Right renal cortex interstitium (tissue), 3 donors: ENCODE measurements around the gene TSFM. TPM values are rescaled to one million over a fixed set of nuclear protein-coding genes. Genes with fewer than 3 reads are reported as not detected.
"Not testable (repeated sequence)": the region's sequence is repeated elsewhere in the genome, so short reads cannot be mapped to it uniquely, and the experiment has no call there.

Source experiments
- DNase-seq, 3 donors: peaks; one replicate each; pipeline ENCODE4 v3.0.0-alpha.2; 2013; ENCODE audit warnings: low read depth in 3 of 3, low spot score in 2 of 3
- polyA plus RNA-seq, 3 donors: library from polyadenylated mRNA; unstranded; fragments of 120-200 nt; gene quantifications; one replicate each; pipeline ENCODE4 v1.2.1, GENCODE V29; 2013; ENCODE audit not compliant: insufficient read length in 3 of 3

TSFM gene
- polyA plus RNA-seq, 3 donors: 36.3 to 45.5 (median 42.2) TPM

DNA sequence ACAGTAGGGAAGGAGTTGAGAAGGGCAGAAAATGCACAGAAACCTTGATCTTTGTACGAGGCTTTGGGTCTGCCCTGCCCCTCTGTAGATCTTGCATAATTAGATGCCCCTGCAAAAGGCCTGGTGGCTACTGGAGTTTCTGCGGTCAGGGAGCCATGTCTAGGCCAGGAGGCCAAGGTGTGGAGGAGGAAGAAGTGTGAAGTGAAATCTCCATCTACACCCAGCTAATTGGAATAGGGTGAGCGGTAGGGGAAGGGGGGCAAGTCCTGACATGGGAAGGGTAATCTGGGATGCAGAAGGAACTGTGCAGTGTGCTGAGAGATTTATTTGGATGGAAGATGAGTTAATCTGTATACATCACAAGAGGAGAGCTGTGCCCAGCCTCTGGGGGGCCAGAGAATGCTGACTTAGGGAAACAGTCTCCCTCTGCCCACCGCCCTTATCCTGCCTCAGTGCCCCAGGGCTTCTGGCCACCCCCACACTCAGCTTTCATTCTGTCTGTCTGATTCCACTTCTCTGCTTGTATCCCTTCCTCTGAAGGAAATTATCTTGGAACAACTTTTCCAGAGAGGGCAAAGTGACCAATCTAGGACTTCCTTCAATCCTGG, 21.1 kb upstream of the TSFM start:
- DNase-seq: no peak

DNA sequence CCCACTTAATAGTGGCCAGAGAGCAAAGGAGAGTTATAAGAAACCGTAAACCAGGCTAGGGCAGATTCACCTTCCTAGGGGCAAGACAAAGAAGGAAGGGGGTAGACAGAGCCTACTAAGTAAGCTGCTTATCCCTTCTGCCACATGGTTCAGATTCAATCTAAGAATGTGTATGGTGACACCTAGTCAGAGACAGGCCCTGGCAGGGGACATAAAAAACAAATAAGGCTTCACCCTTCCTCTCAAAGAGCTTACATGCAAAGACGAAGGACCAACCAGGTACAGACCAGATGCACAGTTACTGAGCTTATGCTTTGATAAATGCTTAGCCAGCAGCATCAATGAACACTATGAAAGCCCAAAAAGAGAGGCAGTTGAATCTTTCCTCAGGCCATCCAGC, 20.1 kb upstream of the TSFM start:
- no peak for DNase-seq

DNA sequence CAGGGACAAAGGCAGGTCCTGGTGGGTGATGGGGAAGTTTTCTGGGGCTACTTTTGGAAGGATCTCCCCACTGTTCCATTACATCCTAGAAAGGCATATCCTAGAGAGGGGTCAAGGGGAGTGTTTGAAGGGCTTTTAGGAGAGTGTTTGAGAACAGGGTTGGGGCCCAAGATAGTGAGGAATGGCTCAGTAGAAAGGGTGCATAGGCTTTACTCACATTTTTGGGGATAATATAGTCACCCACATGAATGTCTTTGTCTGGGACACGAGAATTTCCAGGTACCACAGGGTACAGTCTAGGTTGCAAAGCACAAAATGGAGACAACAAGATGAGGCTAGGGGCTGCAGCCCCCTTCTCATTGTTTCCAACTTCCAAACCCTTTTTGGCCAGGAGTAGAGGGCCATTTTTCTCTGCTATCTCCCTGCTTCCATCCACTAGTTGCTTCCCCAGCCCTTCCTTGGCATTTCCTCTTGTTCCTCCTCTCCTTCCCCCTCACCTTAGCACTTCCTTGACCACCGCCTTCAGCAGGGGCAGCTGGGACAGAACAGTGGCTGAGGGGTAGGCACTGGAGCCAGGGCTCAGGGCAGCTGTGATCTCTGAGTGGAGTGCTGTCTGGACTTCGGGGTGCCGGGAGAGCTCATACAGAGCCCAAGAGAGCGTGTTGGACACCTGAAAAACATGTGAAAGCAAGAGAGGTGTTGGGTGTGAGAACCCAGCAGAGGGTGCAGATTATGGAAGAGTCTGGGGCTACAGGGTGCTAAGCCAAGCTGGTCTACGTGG, 18.5 kb upstream of the TSFM start:
- no peak for DNase-seq

DNA sequence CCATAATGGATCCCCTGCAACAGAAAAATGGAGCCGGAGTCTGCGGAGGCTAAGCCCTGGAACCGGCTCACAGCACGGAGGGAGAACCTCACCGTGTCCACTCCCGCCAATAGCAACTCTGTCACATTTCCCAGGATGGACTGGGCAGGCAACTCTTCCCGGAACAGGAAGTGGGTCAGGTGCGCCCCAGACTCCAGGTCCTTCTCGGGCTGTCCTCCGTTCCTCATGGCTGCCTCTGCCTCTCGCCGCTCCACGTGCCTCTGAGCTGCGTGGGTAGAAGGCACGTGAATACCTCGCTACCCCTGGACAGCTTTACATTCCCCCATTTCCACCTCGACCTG, 18.0 kb upstream of the TSFM start:
- no peak for DNase-seq

DNA sequence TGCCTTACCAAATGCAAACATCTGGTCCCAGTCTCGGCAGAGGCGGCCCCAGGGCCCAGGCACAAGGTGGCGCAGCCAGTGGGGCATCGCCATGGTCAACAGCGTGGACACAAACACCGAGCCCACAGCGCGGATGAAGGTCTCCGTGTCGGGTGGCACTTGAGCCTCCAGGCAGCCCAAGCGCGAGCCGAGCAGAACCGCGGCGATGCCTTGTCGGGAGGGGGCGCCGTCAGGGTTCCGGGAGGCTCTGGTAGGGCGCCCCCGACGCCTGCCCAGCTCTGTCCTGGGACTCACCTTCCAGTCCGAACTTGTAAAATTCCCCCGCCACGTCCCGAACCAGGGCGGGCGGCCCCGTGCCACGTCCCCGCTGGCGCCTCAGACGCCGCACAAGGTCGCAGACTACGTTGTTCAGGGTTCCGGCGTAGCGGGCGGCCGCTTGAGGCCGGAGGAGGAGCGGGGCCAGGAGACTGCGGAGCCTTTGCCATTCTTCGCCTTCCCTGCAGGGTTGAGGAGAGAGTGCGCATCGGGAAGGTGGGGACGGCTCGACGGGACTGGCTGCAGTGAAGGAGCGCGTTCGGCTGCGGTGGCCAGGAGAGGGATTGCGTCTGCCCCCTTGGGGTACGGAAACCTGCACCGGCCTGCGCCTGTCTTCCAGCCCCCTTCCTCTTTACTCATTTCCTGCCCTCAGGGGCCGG, 17.4 kb upstream of the TSFM start:
- no peak for DNase-seq

DNA sequence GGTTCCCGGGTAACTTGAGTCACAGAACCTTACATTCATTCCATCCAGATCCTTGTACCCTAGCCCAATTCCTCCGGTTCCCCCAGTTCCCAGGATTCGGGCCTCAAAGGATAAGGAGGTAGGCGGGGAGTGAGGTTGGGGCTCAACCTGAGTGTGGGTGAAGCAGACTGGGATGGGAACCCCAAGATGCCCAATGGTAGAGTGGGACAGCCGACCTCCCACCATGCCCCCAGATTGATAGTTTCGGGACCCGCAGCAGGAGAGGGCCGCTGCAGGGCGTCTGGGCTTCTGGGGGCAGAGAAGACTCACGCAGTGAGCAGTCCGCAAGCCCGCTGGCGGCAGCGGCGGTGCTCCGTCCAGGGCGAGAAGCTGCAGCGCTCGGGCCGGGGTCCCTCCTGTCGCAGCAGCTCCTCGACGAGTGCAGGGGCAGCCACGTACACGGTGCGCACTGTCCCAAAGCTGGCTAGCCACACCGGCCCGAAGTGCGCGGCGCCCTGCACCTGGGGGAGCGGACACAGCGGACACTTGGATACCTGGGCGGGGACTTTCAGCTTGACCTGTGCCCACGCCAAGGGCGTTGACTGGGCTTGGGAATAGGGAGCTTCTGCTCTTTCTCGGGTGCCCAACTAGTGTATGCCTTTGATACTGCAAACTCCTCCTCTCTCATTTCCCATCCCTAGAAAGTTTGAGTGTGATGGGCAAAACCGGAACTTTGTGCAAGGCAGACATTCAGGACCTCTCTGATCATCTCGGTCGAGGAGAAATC, 16.7 kb upstream of the TSFM start:
- no peak for DNase-seq

DNA sequence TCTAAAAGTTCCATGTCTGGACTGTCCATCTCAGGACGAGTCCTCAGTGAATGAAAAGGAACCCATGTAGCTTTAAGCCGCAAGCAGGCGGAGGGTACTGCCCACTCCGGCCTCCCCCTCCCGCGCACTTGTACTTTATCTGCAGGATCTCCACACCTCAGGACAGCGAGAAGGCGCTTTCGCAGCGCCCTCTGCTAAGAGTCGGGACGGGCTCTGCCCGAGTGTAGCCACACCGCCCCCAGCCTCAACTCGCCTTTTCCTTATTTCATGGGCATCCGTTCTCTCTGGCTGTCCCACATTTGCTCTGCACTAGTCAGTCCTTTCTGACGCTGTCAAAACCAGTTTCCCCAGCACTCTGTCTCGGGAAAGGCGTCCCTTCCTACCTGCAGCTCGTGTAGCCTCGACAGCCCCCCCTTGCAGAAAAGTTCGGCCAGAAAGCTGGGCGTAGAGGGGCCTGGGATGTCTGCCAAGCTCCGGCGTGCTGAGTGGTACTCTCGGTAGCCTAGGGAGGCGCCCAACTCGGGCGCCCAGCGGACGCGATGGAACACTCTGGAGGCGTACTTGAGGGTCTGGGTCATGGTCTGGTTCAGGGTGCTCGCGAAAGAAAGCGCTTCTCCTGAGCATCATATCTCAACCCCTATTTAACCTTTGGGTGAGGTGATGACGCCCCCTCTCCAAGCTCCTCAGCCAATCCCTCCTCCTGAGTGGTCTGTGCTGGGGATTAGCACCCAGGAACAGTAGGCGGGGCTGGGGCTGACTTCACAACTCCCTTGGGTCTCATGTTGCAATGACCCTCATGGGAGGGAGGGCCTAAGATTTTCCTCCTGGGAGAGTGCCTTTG, 15.9 kb upstream of the TSFM start, which contains the start of gene CYP27B1:
TSS of gene CYP27B1 (minus strand) at position 615 of the 841 bp plus-strand sequence. CDS start at position 578, 37 bp downstream.
- no peak for DNase-seq

DNA sequence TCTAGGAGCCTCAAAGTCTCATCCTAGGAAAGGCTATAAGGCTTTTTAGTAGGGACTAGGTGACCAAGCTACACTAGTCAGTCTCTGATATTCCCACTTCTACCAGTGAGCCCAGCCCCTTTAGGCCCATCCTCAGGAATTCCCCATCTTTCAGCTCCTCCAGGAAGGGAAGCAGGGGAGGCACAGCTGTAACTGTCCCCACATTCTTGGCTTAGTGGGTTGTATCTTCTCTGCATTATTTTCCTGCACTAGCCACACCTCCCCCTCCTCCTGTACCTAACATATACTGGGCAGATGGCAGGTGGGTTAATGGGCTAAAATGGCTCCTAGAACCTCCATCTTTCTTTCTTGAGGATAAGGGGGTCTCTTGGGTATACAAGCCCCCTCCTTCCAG, 15.3 kb upstream of the TSFM start:
- DNase-seq: no peak

DNA sequence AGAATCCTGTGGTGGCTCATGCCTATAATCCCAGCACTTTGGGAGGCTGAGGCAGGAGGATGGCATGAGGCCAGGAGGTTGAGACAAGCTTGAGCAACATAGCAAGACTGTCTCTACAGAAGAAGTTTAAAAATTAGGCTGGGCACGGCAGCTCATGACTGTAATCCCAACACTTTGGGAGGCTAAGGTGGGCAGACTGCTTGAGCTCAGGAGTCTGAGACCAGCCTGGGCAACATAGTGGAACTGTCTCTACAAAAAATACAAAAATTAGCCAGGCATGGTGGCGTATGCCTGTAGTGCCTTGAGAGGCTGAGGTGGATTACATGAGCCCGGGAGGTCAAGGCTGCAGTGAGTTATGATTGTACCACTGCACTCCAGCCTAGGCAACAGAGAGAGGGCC, 14.7 kb upstream of the TSFM start:
- DNase-seq: no peak

DNA sequence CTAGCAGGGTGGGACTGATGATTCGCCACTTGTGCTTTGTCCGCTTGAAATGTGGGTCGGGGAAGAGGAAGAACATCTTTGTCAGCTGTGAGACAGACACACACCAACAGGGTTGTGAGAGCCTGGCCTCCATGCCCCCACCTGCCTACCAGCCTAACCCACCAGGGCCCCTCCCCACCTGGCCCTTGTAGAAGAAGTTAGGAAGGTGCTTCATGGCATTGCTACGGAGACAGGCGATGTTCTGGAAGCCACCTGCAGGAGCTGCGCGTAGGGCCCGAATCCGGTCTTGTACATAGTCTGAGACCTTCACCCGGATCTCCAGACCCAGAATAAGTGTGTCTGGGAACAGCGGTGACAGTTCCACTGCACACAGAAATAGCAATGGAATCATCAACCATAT, 13.0 kb upstream of the TSFM start:
- no peak for DNase-seq

DNA sequence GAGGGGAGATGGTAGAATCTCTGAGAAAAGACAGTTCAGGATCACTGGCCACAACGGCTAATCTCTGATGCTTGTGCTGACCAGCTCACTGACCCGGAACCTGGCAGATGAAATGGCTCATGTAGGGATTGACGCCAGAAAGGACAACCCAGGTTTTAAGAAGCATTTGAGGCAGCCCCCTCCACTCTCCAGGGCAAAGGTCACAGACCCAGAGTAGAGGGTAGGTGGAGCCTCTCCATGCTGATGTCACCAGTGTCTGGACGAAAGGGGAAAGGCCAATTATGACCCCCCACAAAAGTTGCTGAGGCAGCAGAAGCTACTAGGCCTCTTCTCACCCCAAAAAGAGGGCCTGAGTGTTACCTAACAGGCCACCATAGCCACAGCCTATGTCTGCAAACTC, 11.9 kb upstream of the TSFM start:
- no peak for DNase-seq

DNA sequence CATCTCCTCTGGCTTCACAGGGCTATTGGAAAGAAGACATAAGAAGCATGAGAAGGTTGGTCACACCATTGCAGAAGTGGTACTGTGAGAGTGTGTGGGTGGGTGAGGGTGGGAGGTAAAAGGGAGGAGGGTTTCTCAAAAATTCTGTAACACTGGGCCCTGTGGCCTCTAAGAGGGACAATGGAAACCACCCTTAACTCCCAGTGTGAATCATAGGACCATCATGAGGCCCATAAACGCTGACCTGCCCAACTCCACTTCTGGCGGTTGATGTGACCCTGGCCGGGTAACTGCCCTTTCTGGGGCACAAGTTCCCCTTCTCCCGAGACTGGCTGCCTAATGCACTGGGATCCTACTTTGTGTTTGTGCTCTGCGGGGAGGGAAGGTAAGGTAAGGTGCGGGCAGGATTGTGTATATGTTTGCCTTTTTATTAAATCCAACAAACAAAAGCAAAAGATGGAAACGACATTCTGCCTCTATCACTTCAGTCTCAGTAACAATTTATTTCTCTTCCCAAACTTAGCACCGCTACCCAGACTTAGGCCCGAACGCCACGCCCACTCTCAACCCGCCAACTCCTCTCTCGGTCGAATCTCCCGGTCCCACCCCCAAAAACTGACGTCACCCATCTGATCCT, 11.2 kb upstream of the TSFM start:
- peak; percentile 87 to 91 (median 89) for DNase-seq

DNA sequence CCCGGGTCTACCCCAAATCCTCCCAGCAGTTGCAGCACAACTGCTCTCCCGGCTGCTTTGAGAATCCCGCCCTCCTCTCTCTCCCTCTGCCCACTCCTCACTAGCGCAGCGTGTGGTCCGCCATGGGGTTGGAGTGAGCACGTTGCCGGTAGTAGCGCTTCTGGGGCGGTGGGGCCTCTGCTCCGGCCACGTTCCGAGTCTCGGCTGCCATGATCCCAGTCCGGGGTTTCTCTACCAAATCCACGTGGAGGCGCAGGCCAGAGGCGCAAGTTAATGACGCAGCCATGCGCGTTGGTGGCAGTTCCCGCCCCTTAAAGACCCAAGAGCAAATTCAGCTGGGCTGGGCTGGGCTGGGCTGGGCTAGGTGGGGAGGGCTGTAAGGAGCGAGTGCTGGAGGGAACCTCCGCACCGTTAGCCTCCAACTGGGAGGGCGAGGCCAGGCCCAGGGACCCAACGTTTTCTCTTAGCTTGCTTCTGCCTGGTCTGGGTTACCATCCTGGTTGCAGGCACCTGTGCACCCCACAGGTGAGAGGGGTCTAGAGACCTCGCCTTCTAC, 10.6 kb upstream of the TSFM start, which contains the start of gene METTL1:
TSS of gene METTL1 (minus strand) at position 233 of the 556 bp plus-strand sequence. CDS start at position 211, 22 bp downstream.
- peak; percentile 92 to 96 (median 94) for DNase-seq

DNA sequence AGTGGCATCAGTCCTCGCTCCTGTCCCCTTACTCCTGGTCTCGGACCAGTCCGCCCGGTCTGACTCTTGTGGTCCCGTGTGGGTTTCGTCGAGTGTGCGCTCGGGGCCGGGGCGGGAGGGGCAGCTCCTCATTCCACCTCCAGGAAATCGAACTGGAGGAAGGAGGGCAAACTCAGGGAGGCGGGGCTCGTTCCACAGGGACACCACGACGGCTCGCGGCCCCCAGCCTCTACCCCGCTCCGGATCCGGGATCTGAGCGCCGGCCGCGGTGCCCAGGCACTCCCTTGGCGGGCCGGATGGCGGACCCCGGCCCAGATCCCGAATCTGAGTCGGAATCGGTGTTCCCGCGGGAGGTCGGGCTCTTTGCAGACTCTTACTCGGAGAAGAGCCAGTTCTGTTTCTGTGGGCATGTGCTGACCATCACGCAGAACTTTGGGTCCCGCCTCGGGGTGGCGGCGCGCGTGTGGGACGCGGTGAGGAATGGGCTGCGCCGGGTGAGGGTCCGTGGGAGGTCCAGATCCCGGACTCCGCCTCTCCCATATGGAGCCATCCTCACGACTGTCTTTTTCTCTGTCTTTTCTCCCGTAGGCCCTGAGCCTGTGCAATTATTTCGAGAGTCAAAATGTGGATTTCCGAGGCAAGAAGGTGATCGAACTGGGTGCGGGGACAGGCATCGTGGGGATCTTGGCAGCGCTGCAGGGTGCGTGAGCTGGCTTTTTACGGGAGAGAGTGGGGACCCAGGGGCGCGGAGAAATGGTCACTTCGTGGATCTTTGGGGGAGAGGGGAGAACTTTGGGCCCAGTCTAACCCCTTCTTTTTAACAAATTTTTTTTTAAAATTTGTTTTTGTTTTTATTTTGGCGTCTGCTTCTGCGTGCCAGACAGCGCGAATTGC, 9.9 kb upstream of the TSFM start, which contains the start of gene EEF1AKMT3:
TSS of gene EEF1AKMT3 (plus strand) at position 186 of the 894 bp plus-strand sequence. CDS start at position 297, 111 bp downstream.
- DNase-seq: no peak

DNA sequence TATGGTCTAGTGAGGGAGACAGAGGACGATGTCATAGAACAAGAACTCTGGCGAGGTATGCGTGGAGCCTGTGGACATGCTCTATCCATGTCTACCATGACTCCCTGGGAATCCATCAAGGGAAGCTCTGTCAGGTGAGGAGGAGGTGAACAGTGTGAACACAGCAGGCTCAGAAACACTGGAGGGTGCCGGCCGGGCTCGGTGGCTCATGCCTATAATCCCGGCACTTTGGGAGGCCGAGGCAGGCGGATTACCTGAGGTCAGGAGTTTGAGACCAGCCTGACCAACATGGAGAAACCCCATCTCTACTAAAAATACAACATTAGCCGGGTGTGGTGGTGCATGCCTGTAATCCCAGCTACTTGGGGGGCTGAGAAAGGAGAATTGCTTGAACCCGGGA, 8.0 kb upstream of the TSFM start:
- DNase-seq: not testable (repeated sequence)

DNA sequence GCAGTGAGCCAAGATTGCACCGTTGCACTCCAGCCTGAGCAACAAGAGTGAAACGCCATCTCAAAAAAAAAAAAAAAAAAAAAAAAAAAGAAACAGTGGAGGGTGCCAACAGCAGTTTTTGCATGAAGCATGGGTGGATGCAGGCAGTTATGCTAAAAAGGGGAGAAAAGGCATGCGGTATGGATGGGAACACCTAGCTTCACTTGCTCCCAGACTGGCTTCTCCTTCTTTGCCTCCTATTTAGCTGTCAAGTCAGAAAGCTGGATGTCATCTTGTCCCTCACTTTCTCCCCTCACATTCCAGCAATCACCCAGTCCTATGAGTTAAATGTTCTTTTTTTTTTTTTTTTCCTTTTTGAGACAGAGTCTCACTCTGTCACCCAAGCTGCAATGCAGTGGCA, 7.5 kb upstream of the TSFM start:
- no peak for DNase-seq

DNA sequence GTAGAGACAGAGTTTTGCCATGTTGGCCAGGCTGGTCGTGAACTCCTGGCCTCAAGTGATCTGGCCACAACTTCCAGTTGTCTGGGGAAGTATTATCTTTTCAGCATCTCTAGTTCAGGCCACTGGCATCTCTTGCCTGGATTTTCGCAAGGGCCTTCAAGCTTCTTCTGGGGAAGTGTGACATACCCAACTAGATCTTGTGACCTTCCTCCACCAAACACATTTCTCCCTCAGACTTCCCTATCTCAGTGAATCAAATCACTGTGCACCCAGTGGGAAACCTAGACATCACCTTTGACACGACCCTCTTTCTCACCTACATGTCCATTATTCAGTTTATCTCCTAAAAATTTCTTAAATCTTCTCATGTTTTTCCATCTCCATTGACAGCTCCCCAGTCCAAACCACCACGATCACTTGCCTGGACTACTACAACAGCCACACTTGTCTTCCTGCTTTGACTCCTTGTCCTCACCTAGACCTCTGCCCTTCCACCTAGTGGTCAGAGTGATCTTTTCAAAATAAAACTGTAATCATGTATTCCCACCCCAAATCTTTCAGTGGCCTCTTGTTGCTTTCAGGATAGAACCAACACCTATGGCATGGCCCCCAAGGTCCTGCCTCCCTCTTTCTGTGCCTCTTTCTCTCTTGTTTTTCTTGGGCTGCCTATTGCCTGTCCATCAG, 6.9 kb upstream of the TSFM start:
- DNase-seq: no peak

DNA sequence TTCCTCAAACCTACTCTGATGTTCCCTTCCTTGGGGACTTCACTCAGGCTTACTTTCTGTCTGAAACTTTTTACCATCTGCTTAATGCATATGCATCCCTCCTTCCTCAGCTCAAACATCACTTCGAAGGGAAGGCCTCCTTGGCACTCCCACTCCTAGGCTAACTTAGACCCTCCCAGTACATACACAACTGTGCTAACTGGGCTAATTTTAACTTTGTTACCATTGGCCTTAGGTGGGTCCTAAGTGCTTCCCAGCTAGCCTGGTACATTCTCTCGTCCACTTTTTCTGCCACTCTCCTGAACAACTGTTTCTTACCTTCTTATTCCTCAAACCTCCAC, 6.4 kb upstream of the TSFM start:
- DNase-seq: no peak
